ENCODE results near the gene ABCD3.

ABCD3 gene

GRCh38 chr1:94462606-94463005 lies 44.4 kb downstream of the ABCD3 start:
- no peak for DNase-seq (ENCODE audit: low spot score)

GRCh38 chr1:94463056-94463764 lies 45.0 kb downstream of the ABCD3 start:
- DNase-seq (ENCODE audit: low spot score): no peak

- DNase-seq (ENCODE audit: low spot score): peak; percentile 36
These were observed 45.7 kb downstream of the ABCD3 start for GRCh38 chr1:94463765-94464330.

- DNase-seq (ENCODE audit: low spot score): no peak
These were observed 50.5 kb downstream of the ABCD3 start for GRCh38 chr1:94468708-94469107.

- DNase-seq (ENCODE audit: low spot score): no peak
These were observed 53.1 kb downstream of the ABCD3 start for GRCh38 chr1:94471271-94471670.

GRCh38 chr1:94475232-94475631 lies 57.0 kb downstream of the ABCD3 start:
- no peak for DNase-seq (ENCODE audit: low spot score)

GRCh38 chr1:94479682-94480081 lies 61.5 kb downstream of the ABCD3 start:
- no peak for DNase-seq (ENCODE audit: low spot score)

GRCh38 chr1:94481473-94481933 lies 63.3 kb downstream of the ABCD3 start:
- DNase-seq (ENCODE audit: low spot score): peak; percentile 75

- DNase-seq (ENCODE audit: low spot score): no peak
These were observed 68.8 kb downstream of the ABCD3 start for GRCh38 chr1:94486990-94487389.

- no peak for DNase-seq (ENCODE audit: low spot score)
These were observed 72.4 kb downstream of the ABCD3 start for GRCh38 chr1:94490556-94490955.

GRCh38 chr1:94496076-94496755 lies 78.0 kb downstream of the ABCD3 start:
- no peak for DNase-seq (ENCODE audit: low spot score)

GRCh38 chr1:94501426-94501825 lies 83.2 kb downstream of the ABCD3 start:
- no peak for DNase-seq (ENCODE audit: low spot score)

- DNase-seq (ENCODE audit: low spot score): no peak
These were observed 83.7 kb downstream of the ABCD3 start for GRCh38 chr1:94501935-94502334.

- no peak for DNase-seq (ENCODE audit: low spot score)
These were observed 85.0 kb downstream of the ABCD3 start for GRCh38 chr1:94503153-94503552.

- no peak for DNase-seq (ENCODE audit: low spot score)
These were observed 86.4 kb downstream of the ABCD3 start for GRCh38 chr1:94504601-94505000.

- no peak for DNase-seq (ENCODE audit: low spot score)
These were observed 94.6 kb downstream of the ABCD3 start for GRCh38 chr1:94512816-94513215.

- no peak for DNase-seq (ENCODE audit: low spot score)
These were observed 96.0 kb downstream of the ABCD3 start for GRCh38 chr1:94514095-94514727.

GRCh38 chr1:94515296-94515947 lies 97.2 kb downstream of the ABCD3 start:
- no peak for DNase-seq (ENCODE audit: low spot score)

GRCh38 chr1:94519351-94519750 lies 101.2 kb downstream of the ABCD3 start:
- no peak for DNase-seq (ENCODE audit: low spot score)

GRCh38 chr1:94522304-94522703 lies 104.1 kb downstream of the ABCD3 start:
- DNase-seq (ENCODE audit: low spot score): no peak

GRCh38 chr1:94524531-94524930 lies 106.3 kb downstream of the ABCD3 start:
- DNase-seq (ENCODE audit: low spot score): no peak
